ENCODE data around the gene SFRP4.

Gene SFRP4

DNA sequence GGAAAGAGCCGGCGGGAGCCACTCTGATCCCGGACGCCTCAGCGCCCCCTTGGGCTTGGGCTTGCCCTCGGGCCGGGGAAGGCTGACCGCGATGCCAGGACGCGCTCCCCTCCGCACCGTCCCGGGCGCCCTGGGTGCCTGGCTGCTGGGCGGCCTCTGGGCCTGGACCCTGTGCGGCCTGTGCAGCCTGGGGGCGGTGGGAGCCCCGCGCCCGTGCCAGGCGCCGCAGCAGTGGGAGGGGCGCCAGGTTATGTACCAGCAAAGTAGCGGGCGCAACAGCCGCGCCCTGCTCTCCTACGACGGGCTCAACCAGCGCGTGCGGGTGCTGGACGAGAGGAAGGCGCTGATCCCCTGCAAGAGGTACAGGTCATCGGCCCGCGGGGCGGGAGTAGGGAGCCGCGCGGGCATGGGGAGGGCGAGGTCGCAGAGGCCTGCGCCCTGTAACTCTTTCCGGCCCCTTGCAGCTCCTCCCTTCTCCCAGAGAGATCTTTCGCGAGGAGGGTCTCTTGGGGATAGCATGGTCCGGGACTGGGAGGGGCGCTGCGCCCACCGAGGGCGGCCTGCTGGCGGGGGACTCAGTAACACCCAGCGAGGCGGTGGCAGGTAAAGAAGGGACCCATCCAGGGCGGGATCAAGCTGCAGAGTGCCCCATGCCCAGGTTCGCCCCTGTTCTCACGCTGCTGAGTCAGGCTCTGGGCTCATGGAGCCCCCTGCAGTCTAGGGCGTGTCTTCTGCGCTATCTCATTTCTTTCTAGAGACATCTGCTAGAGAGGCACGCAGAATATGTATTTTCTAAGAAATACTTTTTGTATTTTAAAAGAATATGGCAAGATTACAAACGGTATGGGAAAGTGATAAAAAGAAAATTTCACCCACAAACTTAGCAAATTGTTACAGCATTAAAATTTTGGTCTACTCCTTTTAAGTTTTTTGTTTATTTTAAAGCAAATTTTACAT, 4.5 kb upstream of the SFRP4 start:
- H3K4me3 ChIP-seq (ENCODE audit: low read length), result peak overlapping the region; percentile 52
- peak overlapping the region; percentile 88 for H3K9ac ChIP-seq (ENCODE audit: low read length)
- H3K4me1 ChIP-seq (ENCODE audit: control insufficient read depth, insufficient read depth, low read length), result peaks cover 27% of the 10 kb centered on the region
- peaks cover 13% of the 10 kb centered on the region for H3K27me3 ChIP-seq (ENCODE audit: control insufficient read depth, insufficient read depth, low read length)
- H3K36me3 ChIP-seq (ENCODE audit: control insufficient read depth, insufficient read depth, low read length), result no peaks in the 10 kb centered on the region
- H3K9me3 ChIP-seq (ENCODE audit: control insufficient read depth, low read length), result no peaks in the 10 kb centered on the region

DNA sequence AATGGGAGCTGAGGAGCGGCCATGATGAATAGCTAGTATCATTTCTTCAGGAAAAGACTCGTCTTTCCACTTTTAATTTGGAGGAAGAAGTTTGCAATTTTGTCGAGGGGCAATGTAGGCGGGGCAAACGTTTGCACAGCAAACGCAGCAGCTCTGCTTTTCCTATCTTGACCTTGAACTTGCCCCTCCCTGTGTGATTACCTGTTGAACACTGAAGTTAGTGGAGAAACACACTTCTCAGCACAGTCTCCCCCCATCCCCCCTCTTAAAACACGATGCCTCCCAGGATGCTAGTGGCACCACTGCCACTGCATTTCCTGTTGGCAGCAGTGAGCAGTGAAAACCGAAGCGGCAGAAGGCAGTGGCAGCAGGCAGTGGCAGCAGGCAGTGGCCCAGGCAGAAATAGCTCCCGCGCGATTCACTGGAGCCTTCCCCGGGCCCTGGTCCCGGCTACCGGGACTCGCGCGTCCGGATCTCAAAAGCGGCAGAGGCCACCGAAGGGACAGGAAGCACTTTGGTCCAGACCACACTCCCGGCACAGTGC, 3.8 kb upstream of the SFRP4 start, which contains the start of gene EPDR1:
EPDR1 (plus strand) TSS at position 336 of the 544 bp plus-strand sequence. CDS start 300 bp downstream, outside the sequence.
- H3K27me3 ChIP-seq (ENCODE audit: control insufficient read depth, insufficient read depth, low read length), result peaks cover 21% of the 10 kb centered on the region
- H3K4me1 ChIP-seq (ENCODE audit: control insufficient read depth, insufficient read depth, low read length), result peaks cover 28% of the 10 kb centered on the region
- peak within 1 kb of the TSS; percentile 52 for H3K4me3 ChIP-seq (ENCODE audit: low read length)
- H3K36me3 ChIP-seq (ENCODE audit: control insufficient read depth, insufficient read depth, low read length), result no peaks in the 10 kb centered on the region
- no peaks in the 10 kb centered on the region for H3K9me3 ChIP-seq (ENCODE audit: control insufficient read depth, low read length)
- peak within 1 kb of the TSS; percentile 88 for H3K9ac ChIP-seq (ENCODE audit: low read length)

DNA sequence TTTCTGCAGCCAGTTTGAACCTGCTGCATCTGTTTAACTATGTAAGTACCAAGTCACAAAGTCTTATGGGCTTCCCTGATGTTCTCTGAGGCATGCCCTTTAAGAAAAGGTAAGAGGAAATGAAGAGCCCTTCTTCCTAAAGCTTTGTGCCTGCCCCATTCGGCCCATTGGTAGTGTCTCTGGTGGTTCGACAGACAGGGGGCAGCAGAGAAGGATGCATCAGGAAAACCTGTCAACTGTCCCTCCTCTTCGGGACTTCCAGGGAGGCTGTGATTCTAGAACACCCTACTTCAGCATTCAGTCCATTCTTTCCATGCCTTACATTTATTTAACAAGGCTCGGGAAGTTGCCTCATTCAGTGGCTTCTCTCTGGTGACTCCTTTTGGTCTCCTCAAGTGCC, 1.9 kb upstream of the SFRP4 start:
- Histone ChIP-seq H3K4me3 (ENCODE audit: low read length) (no peak overlapping the region), H3K27me3 (ENCODE audit: control insufficient read depth, insufficient read depth, low read length) (peaks cover 21% of the 10 kb centered on the region), H3K4me1 (ENCODE audit: control insufficient read depth, insufficient read depth, low read length) (peaks cover 28% of the 10 kb centered on the region), H3K9ac (ENCODE audit: low read length) (no peak overlapping the region), H3K9me3 (ENCODE audit: control insufficient read depth, low read length) (no peaks in the 10 kb centered on the region), H3K36me3 (ENCODE audit: control insufficient read depth, insufficient read depth, low read length) (no peaks in the 10 kb centered on the region)

DNA sequence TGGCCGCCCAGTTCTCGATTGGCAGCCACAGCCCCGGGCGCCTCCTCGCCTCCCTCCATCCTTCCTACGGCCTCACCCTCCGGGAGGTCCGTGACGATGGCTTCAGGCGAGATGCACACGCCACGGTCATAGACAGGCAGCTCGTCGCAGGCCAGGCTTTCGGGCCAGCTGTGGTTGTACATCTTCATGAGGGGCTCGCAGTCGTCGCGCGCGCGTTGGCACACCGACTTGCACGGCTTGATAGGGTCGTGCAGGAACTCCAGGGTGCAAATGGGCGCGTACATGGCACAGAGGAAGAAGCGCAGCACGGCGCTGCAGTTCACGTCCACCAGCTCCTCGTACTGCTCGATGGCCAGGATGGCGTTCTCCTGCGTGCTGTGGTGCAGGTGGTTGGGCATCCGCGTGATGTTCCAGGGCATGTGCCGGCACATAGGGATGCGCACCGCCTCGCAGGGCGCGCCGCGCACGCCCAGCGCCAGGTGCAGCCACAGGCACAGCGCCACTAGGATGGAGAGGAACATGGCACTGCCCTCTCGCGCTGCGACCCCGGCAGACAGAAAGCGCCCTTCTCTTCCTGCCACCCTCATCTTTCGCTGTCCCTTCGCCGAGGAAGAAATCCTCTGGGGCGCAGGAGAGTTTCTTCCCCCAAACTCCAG, 472 bp downstream of the SFRP4 start:
- H3K9ac ChIP-seq (ENCODE audit: low read length), result peak overlapping the region; percentile 66
- H3K27me3 ChIP-seq (ENCODE audit: control insufficient read depth, insufficient read depth, low read length), result peaks cover 21% of the 10 kb centered on the region

DNA sequence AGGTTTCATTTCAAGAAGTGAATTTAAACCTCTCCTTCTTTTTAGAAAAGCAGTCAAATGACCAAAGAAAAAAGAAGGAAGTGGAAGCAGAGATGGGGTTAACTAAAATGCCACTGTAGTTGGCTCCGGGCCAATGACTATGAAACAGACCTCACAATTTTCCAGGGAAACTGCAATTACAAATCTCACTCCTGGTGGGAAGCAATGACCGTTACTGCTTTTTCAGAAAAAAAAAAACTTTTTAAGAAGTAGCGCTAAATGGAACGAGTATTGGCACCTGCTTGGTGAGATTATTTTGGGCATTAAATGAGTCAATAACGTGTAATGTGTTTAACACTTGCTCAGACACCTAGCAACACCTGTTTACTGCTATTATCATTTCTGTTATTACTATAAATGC, 1.2 kb downstream of the SFRP4 start:
- Histone ChIP-seq H3K4me1 (ENCODE audit: control insufficient read depth, insufficient read depth, low read length) (peaks cover 22% of the 10 kb centered on the region), H3K36me3 (ENCODE audit: control insufficient read depth, insufficient read depth, low read length) (no peaks in the 10 kb centered on the region), H3K9me3 (ENCODE audit: control insufficient read depth, low read length) (no peaks in the 10 kb centered on the region), H3K9ac (ENCODE audit: low read length) (no peak overlapping the region), H3K4me3 (ENCODE audit: low read length) (no peak overlapping the region), H3K27me3 (ENCODE audit: control insufficient read depth, insufficient read depth, low read length) (peaks cover 21% of the 10 kb centered on the region)

More for the DNA sequence above, 472 bp downstream of the SFRP4 start:
- H3K4me1 ChIP-seq (ENCODE audit: control insufficient read depth, insufficient read depth, low read length), result peaks cover 22% of the 10 kb centered on the region
- no peaks in the 10 kb centered on the region for H3K36me3 ChIP-seq (ENCODE audit: control insufficient read depth, insufficient read depth, low read length)
- H3K4me3 ChIP-seq (ENCODE audit: low read length), result peak overlapping the region; percentile 25
- no peaks in the 10 kb centered on the region for H3K9me3 ChIP-seq (ENCODE audit: control insufficient read depth, low read length)

DNA sequence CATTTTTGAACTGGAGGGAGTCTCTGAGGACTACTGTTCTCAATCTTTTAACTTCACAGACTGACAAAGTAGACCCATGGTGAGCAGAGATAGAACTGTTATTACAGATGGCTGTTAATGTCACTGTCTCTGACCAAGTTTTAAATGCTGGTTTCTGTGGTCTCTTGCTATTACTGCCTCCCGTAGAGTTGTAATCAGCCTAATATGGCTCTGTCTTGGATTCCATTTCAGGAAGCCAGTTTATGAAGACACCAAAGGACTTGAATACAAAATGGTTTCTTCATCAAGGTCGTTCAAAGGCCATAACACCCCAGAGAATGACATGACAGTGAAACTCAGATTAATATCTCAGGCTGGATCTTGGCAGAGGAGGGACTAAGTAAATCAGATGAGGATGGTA, 3.9 kb downstream of the SFRP4 start:
- H3K9me3 ChIP-seq (ENCODE audit: control insufficient read depth, low read length), result no peaks in the 10 kb centered on the region
- no peaks in the 10 kb centered on the region for H3K36me3 ChIP-seq (ENCODE audit: control insufficient read depth, insufficient read depth, low read length)
- peaks cover 17% of the 10 kb centered on the region for H3K4me1 ChIP-seq (ENCODE audit: control insufficient read depth, insufficient read depth, low read length)
- no peak overlapping the region for H3K9ac ChIP-seq (ENCODE audit: low read length)
- H3K27me3 ChIP-seq (ENCODE audit: control insufficient read depth, insufficient read depth, low read length), result peaks cover 21% of the 10 kb centered on the region
- no peak overlapping the region for H3K4me3 ChIP-seq (ENCODE audit: low read length)

DNA sequence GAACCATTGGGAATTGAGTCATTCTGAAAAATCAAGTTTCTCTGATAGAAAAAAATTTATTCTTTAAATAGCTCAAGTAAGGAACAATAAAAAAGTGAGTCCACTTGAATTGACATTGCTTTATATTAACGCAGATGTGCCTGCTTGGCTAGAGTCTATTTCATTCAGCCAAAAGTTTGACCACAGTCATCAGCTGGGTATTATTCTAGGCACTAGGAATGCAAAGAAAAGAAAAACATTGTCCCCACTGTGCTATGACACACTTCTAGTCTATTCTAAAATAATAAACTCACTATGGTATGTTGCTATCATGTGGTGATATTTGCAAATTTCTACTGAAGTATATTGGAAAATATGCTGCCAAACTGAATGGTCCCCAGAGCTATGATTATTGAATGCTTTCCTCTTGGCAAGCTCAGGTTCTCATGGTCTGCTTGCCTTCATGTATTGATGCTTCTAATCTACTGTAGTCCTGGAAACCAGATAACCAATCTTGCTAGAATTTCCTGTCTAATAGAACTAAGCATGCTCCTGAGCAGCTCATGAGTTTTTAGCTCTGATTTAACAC, 8.3 kb downstream of the SFRP4 start:
- H3K27me3 ChIP-seq (ENCODE audit: control insufficient read depth, insufficient read depth, low read length), result no peaks in the 10 kb centered on the region
- H3K36me3 ChIP-seq (ENCODE audit: control insufficient read depth, insufficient read depth, low read length), result no peaks in the 10 kb centered on the region
- no peaks in the 10 kb centered on the region for H3K4me1 ChIP-seq (ENCODE audit: control insufficient read depth, insufficient read depth, low read length)
- H3K4me3 ChIP-seq (ENCODE audit: low read length), result no peak overlapping the region
- H3K9ac ChIP-seq (ENCODE audit: low read length), result no peak overlapping the region
- H3K9me3 ChIP-seq (ENCODE audit: control insufficient read depth, low read length), result no peaks in the 10 kb centered on the region

DNA sequence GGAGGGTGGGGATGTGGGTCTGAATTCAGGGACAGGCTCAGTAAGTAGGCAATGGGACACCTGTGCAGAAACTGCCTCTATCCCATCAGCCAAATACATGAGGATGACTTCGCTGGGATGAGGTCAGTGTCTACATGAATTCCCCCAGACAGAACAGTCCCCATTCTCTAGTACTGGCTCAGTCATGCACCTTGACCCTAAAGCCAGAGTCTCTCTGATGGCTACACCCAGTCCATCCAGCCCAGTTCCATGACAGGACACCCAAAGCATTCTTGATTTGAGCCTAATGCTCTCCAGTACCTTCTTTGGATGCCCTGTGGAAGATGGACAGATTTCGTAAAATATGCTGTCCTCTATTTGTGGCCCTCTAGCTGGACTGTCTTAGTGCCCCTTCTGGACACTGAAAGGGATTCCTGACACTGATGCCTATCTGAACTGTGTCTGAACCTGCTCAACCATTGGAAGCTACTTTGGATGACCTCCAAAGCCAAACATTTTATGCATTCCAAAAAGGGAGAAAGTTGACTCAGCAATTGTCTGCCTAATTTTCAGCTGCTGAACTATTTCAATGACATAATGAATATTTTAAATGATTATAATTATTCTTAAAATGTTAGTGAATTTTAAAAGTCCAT, 14.6 kb downstream of the SFRP4 start:
- Histone ChIP-seq H3K4me3 (ENCODE audit: low read length) (no peak overlapping the region), H3K4me1 (ENCODE audit: control insufficient read depth, insufficient read depth, low read length) (no peaks in the 10 kb centered on the region), H3K9ac (ENCODE audit: low read length) (no peak overlapping the region), H3K27me3 (ENCODE audit: control insufficient read depth, insufficient read depth, low read length) (no peaks in the 10 kb centered on the region), H3K9me3 (ENCODE audit: control insufficient read depth, low read length) (no peaks in the 10 kb centered on the region), H3K36me3 (ENCODE audit: control insufficient read depth, insufficient read depth, low read length) (no peaks in the 10 kb centered on the region)

DNA sequence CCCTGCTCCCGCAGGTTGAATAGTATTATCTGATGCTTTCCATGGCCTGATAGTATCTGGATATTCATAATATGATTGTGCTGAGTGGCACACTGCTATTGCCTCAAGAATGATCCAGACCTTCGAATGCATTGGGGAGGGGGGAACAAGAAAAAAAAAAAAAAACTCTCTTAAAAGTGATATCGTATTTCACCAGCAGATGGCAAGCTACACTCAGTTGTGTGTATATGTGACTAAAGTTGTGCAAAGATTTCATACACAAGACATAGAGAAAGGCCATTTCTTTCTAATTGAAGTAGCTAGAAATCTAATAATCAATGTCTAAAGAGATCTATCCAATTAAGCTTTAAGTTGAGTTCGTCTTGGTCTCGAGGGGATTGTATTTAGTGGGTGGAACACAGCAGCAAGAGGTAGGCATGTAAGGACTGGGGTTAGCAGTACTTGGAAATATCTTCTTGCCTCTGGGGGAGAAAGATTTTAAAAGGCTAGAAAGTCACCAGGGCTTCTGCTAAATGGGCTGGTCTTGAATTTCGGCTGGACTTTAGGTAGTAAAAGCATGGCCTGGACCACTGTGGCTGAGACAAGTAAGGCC, 15.3 kb downstream of the SFRP4 start:
- no peaks in the 10 kb centered on the region for H3K36me3 ChIP-seq (ENCODE audit: control insufficient read depth, insufficient read depth, low read length)
- H3K9ac ChIP-seq (ENCODE audit: low read length), result no peak overlapping the region
- H3K4me3 ChIP-seq (ENCODE audit: low read length), result no peak overlapping the region

DNA sequence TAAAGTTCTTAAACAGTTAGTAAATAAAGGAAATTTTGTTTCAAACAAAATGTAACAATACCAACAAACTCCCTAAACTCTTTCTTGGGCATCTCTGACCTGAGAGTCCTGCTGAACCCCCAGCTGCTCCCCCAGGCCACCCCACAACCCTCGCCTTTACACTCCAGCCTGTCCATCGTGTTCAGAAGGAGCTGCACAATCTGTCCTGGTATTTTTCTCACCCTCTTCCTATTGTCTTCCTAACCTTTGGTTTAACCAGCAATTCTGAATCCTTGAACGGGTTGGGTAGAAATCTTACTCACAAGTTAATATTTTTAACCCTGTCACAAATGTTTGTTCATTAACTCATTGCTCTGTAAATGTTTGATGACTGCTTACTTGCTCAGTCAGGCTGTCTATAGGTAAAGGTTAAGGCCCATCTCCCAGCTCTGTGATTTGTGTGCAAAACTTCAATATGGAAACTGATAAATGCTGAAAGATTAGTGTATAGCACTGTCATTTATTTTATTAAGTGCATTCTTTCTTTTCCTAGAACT, 16.8 kb downstream of the SFRP4 start:
- Histone ChIP-seq H3K4me3 (ENCODE audit: low read length) (no peak overlapping the region), H3K9ac (ENCODE audit: low read length) (no peak overlapping the region), H3K4me1 (ENCODE audit: control insufficient read depth, insufficient read depth, low read length) (no peaks in the 10 kb centered on the region)

More for the DNA sequence above, 15.3 kb downstream of the SFRP4 start:
- Histone ChIP-seq H3K4me1 (ENCODE audit: control insufficient read depth, insufficient read depth, low read length) (no peaks in the 10 kb centered on the region), H3K9me3 (ENCODE audit: control insufficient read depth, low read length) (no peaks in the 10 kb centered on the region), H3K27me3 (ENCODE audit: control insufficient read depth, insufficient read depth, low read length) (no peaks in the 10 kb centered on the region)

DNA sequence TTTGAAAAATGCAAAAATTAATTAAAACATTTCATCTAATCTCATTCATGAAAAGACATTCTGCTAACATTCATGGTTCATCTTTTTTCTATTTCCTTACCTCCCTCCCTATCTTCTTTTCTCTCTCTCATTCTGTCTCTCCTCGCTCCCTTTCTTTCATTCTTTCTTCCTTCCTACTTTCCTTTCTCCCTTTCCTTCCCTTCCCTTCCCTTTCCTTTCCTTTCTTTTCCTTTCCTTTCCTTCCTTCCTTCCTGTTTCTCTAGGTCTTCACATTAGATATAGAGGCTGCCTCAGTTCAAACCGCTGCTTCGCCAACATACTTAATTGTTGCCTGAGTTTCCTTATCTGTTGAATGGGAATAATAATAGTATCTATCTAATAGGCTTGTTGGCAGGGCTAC, 21.9 kb downstream of the SFRP4 start:
- Histone ChIP-seq H3K9me3 (ENCODE audit: control insufficient read depth, low read length) (no peaks in the 10 kb centered on the region), H3K27me3 (ENCODE audit: control insufficient read depth, insufficient read depth, low read length) (no peaks in the 10 kb centered on the region), H3K9ac (ENCODE audit: low read length) (no peak overlapping the region), H3K4me3 (ENCODE audit: low read length) (no peak overlapping the region), H3K4me1 (ENCODE audit: control insufficient read depth, insufficient read depth, low read length) (no peaks in the 10 kb centered on the region), H3K36me3 (ENCODE audit: control insufficient read depth, insufficient read depth, low read length) (no peaks in the 10 kb centered on the region)

More for the DNA sequence above, 16.8 kb downstream of the SFRP4 start:
- Histone ChIP-seq H3K9me3 (ENCODE audit: control insufficient read depth, low read length) (no peaks in the 10 kb centered on the region), H3K27me3 (ENCODE audit: control insufficient read depth, insufficient read depth, low read length) (no peaks in the 10 kb centered on the region), H3K36me3 (ENCODE audit: control insufficient read depth, insufficient read depth, low read length) (no peaks in the 10 kb centered on the region)

All from mucosa of stomach (tissue), 1 donor.